Measurements from ENCODE around the gene PLEKHN1. TPM values are rescaled to one million over a fixed set of nuclear protein-coding genes. Genes with fewer than 3 reads are reported as not detected.

PLEKHN1 gene
- total RNA-seq, 4 donors from 2014 or later, result 0.14 to 1.4 TPM; not detected in 2

- H3K4me3 ChIP-seq, result no peak overlapping the region
- WGBS, 2 donors (ENCODE audit: low coverage in 1 of 2), result 82% methylated on average over 28 of the region's 28 CpGs; no CpG with 5 or more reads in 1 of the 2 donors
- no peak for DNase-seq
- in situ Hi-C loops (cut with MboI; ENCODE audit: low pct_ligation_motif_present in 1 of 4, low pct_unique_long_range_greater_than_20kb in 1 of 4, low sequenced_read_pairs in 3 of 4) (no loop called here), intact Hi-C loops (cut with DNase I; ENCODE audit: low total_unique reads) (no loop called here)
- peaks cover 61% of the 10 kb centered on the region for H3K27me3 ChIP-seq
- no peaks in the 10 kb centered on the region for H3K9me3 ChIP-seq
- no peak overlapping the region for H3K27ac ChIP-seq
- H3K36me3 ChIP-seq, result no peaks in the 10 kb centered on the region
- H3K4me1 ChIP-seq, result peaks cover 0 to 9% (median 7%) of the 10 kb centered on the region in 4 donors
- TF ChIP-seq POLR2AphosphoS5 (IDR thresholded peaks at IDR 0.05) (no peak), POLR2A (IDR thresholded peaks at IDR 0.05) (no peak), EP300 (IDR thresholded peaks at IDR 0.05; ENCODE audit: low read depth) (no peak), CTCF (IDR thresholded peaks at IDR 0.05) (no peak)
Measured at GRCh38 chr1:973459-974292, 7.4 kb downstream of the PLEKHN1 start.

- Histone ChIP-seq H3K27me3 (peaks cover 58% of the 10 kb centered on the region), H3K4me1 (peaks cover 0 to 9% (median 7%) of the 10 kb centered on the region in 4 donors), H3K9me3 (no peaks in the 10 kb centered on the region), H3K4me3 (no peak overlapping the region), H3K36me3 (no peaks in the 10 kb centered on the region), H3K27ac (no peak overlapping the region)
- no peak for DNase-seq
- TF ChIP-seq POLR2A (IDR thresholded peaks at IDR 0.05) (no peak), EP300 (IDR thresholded peaks at IDR 0.05; ENCODE audit: low read depth) (no peak), POLR2AphosphoS5 (IDR thresholded peaks at IDR 0.05) (no peak), CTCF (IDR thresholded peaks at IDR 0.05) (no peak)
- intact Hi-C loops (cut with DNase I; ENCODE audit: low total_unique reads), result no loop called here
- in situ Hi-C loops (cut with MboI; ENCODE audit: low pct_ligation_motif_present in 1 of 4, low pct_unique_long_range_greater_than_20kb in 1 of 4, low sequenced_read_pairs in 3 of 4), result no loop called here
- WGBS, 2 donors (ENCODE audit: low coverage in 1 of 2), result 92% methylated on average over 10 of the region's 11 CpGs; no CpG with 5 or more reads in 1 of the 2 donors
Measured at GRCh38 chr1:974293-974640, 8.0 kb downstream of the PLEKHN1 start.

GRCh38 chr1:974687-975328 lies 8.5 kb downstream of the PLEKHN1 start:
- H3K27ac ChIP-seq, result no peak overlapping the region

More at GRCh38 chr1:974687-975328, 8.5 kb downstream of the PLEKHN1 start:
- no peaks in the 10 kb centered on the region for H3K36me3 ChIP-seq
- intact Hi-C loops (cut with DNase I; ENCODE audit: low total_unique reads) (no loop called here), in situ Hi-C loops (cut with MboI; ENCODE audit: low pct_ligation_motif_present in 1 of 4, low pct_unique_long_range_greater_than_20kb in 1 of 4, low sequenced_read_pairs in 3 of 4) (no loop called here)
- no peak overlapping the region for H3K4me3 ChIP-seq
- H3K9me3 ChIP-seq, result no peaks in the 10 kb centered on the region
- H3K27me3 ChIP-seq, result peaks cover 58% of the 10 kb centered on the region
- 53 to 77% methylated on average over 8 to 17 of the region's 17 CpGs for WGBS, 2 donors (ENCODE audit: low coverage in 1 of 2)
- peaks cover 0 to 9% (median 7%) of the 10 kb centered on the region in 4 donors for H3K4me1 ChIP-seq
- TF ChIP-seq EP300 (IDR thresholded peaks at IDR 0.05; ENCODE audit: low read depth) (no peak), POLR2AphosphoS5 (IDR thresholded peaks at IDR 0.05) (no peak), POLR2A (IDR thresholded peaks at IDR 0.05) (no peak), CTCF (IDR thresholded peaks at IDR 0.05) (no peak)
- DNase-seq, result no peak

Measured in transverse colon (tissue), 4 donors.